ENCODE measurements around the gene AMIGO3.

DNA sequence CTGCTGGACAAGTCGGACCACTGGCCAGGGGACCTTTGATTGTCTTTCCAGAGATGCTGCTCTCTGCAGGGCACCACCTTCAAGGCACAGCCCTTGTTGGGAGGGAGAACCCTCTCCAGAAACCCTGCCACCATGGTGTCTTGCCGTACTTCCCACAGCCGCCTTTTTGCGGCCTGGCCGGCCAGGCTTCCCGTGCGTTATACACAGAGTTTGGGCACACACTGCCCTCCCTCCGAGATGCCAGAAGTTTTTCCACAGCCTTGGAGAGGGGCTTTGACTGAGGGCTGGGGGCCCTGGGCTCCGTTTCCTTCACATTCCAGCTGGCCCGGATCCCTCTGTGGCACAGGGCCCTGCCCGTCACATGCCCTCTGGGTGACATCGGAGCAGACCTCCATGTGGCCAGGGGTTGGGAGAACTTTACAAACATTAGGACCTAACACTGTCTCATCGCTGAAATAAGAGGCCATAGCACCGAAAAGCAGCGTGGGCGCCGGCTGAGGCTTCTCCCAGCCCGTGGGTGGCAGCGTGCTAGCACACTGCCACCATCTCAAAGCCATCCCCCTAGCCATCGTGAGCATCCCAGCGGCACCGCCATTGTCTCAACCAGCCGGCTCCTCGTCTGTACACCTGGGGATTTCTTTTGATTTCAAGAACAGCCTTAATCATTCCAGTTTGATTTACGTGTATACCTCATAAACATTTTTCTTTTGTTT lies 51.6 kb downstream of the AMIGO3 start:
- TF ChIP-seq CTCF (IDR thresholded peaks at IDR 0.05 in 2 of 3, conservative IDR thresholded peaks at IDR 0.05 in 1 of 3; ENCODE audit: control insufficient read depth in 2 of 3, extremely low read depth in 1 of 3, insufficient read depth in 1 of 3, low read depth in 3 of 3, low read length in 3 of 3) (no peak), ZSCAN29 (IDR thresholded peaks at IDR 0.05) (no peak), BMI1 (IDR thresholded peaks at IDR 0.05; ENCODE audit: borderline replicate concordance) (no peak), MYC (IDR thresholded peaks at IDR 0.05; ENCODE audit: insufficient read depth, insufficient read length, insufficient replicate concordance, low read length, severe bottlenecking) (no peak), TAF1 (IDR thresholded peaks at IDR 0.05; ENCODE audit: borderline replicate concordance, low read depth, low read length) (no peak), SREBF2 (IDR thresholded peaks at IDR 0.05; ENCODE audit: low read length) (no peak), HDGF (IDR thresholded peaks at IDR 0.05) (no peak)

All from GM12878 (cell line).